HG03108 (cell line): Measurements from ENCODE around the gene CFAP54.

Experiments used
- ATAC-seq: cut with Tn5 transposase; IDR thresholded peaks from one replicate; pipeline ENCODE4 v1.9.1; 2021; ENCODE audit warnings: moderate library complexity; ENCODE audit not compliant: unreplicated experiment

Gene CFAP54

GRCh38 chr12:96814200-96814599 lies 324.8 kb downstream of the CFAP54 start:
- ATAC-seq = no peak

GRCh38 chr12:96821592-96821991 lies 332.2 kb downstream of the CFAP54 start:
- no peak for ATAC-seq

GRCh38 chr12:96822641-96823040 lies 333.3 kb downstream of the CFAP54 start:
- ATAC-seq = no peak

DNA sequence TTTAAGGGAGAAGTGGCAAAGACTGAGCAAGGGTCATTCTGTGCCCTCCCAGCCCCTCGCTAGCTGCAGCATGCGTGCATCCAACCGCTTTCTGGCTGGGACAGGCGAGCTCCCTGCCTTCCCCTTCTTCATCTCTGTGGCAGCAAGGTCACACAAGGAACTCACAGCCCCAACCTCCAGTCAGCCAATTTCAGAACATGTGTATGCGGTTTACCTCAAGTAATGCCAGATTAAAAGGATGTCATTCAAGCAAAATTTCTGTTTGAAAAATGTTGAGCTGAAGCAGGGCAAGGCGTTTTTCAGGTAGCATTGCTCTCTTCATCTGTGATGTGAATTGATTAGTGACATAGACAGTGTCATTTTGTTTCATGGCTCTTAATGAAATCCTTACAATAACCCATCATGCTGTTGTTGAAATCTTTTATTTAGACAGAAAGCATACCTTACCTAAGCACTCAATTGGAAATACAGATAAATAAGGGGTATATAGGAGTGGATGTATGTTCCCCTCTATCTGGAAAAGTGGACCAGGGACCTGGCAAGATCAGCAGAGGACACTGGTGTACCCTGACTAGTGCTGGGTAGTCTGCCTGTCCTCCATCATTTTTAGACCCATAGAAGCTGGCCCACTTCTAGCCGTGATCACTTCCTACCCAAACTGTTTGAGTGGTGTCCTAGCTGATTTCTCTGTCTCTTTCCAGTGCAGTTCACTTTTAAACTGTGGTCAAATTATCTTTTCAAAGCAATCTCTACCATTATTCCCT lies 334.9 kb downstream of the CFAP54 start:
- ATAC-seq = no peak

GRCh38 chr12:96824838-96825236 lies 335.5 kb downstream of the CFAP54 start:
- no peak for ATAC-seq

- no peak for ATAC-seq
Measured at GRCh38 chr12:96828169-96828789, 338.9 kb downstream of the CFAP54 start.

- ATAC-seq = no peak
Measured at GRCh38 chr12:96829354-96829753, 340.0 kb downstream of the CFAP54 start.

DNA sequence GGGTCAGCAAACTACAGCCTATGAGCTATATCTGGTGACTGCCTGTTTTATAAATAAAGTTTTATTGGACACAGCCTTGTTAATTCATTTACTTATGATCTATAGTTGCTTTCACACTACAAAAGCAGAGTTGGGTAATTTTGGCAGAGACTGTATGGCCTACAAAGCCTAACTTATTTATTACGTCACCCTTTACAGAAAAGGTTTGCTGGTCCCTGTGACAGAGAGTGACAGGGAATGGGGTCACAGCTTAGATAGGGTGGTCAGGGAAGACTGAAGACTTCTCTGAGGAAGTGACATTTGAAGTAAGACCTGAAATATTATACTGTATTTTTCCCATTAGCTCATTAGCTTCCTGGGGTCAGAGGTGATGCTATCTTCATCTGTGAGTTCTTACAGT lies 342.0 kb downstream of the CFAP54 start:
- ATAC-seq = no peak

DNA sequence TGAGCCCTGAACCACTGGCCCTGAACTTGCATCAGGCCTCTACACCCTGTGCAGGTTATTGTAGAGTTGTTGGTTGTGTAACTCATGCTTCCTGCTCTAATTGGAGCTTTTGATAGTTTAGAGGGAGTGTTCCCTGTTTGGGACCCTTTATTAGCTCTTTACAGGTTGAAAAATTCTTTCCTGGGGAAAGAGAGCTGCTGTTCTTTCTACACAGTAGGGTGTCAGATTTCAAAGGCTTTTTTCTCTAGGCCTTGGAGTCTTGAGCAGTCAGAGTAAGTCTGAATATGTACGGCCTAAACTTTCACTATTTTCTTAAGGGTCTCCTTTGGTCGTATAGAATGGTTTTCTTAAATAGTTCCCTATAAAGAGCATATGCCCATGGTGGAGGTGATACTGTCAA lies 356.9 kb downstream of the CFAP54 start:
- no peak for ATAC-seq

GRCh38 chr12:96850676-96851075 lies 361.3 kb downstream of the CFAP54 start:
- ATAC-seq = no peak

GRCh38 chr12:96858162-96858561 lies 368.8 kb downstream of the CFAP54 start:
- ATAC-seq = no peak

- ATAC-seq = no peak
Measured at GRCh38 chr12:96861656-96862055, 372.3 kb downstream of the CFAP54 start.

DNA sequence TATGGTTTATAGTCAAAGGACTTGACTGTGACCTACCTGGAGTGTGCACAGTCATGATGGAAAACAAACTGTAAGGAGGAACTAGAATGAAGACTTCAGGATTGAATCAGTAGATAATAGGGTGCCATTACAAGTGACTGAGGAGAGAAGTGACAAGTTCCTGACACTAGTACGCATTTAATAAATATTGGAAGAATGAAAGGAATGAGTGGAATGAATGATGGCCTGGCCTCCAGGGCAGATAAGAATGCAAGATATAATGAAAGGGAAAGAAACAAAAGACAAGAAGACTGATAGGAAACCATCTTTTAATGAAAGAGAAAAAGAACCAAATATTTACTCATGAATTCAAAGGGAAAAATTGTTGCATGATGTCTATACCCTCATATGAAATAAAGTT lies 372.9 kb downstream of the CFAP54 start:
- ATAC-seq = no peak

GRCh38 chr12:96864335-96864734 lies 375.0 kb downstream of the CFAP54 start:
- no peak for ATAC-seq

- no peak for ATAC-seq
Measured at GRCh38 chr12:96866801-96867590, 377.6 kb downstream of the CFAP54 start.

- ATAC-seq = no peak
Measured at GRCh38 chr12:96870946-96871345, 381.6 kb downstream of the CFAP54 start.

DNA sequence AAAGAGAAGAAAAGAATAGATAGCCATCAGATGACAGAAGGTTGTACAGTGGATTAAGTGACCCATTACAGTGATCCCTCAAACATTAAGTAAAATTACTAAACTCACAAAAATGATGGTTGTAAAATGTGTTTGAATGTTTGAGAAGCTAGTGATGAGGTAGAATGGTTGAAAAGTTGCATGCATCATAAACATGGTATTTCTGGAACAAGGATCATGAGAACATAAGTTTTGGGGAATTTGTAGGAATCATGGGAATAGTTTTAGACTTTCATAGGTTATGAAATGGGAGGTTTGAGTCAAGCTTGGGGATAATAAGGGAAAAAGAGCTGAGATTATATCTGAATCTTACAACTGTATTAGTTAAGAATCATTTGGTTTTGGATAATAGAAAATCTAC lies 383.6 kb downstream of the CFAP54 start:
- no peak for ATAC-seq

DNA sequence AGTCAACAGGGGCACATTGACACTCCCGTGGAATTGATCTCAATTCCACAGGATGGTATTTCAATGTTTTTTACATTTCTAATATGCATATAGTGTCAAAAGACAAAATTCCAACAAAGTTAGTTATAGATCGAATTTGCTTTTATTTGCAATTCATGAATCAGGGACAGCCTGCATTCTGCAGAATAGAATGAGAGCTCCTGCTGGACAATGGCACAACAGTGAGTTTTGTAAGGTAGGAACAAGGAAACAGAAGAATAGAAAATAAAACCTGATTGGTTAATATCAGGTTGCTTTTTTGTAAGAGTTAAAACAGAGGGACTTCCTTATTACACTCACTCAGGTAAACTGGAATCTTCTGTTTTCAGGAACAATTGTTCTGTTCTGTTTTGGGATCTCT lies 384.8 kb downstream of the CFAP54 start:
- ATAC-seq = no peak

GRCh38 chr12:96876966-96877365 lies 387.6 kb downstream of the CFAP54 start:
- no peak for ATAC-seq

DNA sequence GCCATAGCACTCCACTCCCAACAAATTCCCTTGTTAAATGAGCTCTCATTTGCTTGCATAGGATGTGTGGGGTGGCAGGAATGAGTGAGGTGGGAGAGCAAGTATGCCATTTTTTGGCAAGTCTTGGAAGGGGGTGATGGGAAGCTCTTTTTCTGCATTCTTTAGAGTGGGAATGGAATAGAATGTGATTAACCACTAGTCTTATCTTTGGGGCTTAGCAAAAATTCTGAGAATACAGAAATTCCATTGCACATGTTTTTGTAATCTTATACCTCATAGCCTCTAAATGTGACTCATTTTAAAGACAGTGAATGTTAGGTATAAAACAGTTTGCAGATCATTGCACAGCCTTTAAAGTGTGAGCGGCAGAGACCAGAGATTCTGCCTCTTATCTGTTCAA lies 389.3 kb downstream of the CFAP54 start:
- no peak for ATAC-seq

GRCh38 chr12:96879301-96879700 lies 389.9 kb downstream of the CFAP54 start:
- no peak for ATAC-seq

GRCh38 chr12:96880220-96880619 lies 390.8 kb downstream of the CFAP54 start:
- no peak for ATAC-seq
